Adrenal gland (tissue), 5 donors: ENCODE measurements around the gene PTPRD.

ENCODE experiments used
- CTCF ChIP-seq, 6 experiments: fragments of 450-650 bp in 4 of 6; fragments of 200-600 bp in 2 of 6; sonication (generic) in 1 of 6; IDR thresholded peaks; 1 replicate in 5 of 6; 2 replicates in 1 of 6; pipeline versions ENCODE4 v1.5.1 to v1.8.0; 2016 to 2021; ENCODE audit warnings: antibody characterized with exemption in 6 of 6, mild to moderate bottlenecking in 2 of 6, moderate library complexity in 1 of 6
- POLR2A ChIP-seq, 2 donors: fragments of 450-650 bp; IDR thresholded peaks; one replicate each; pipeline ENCODE4 v1.6.1; 2017; ENCODE audit warnings: antibody characterized with exemption in 2 of 2, mild to moderate bottlenecking in 2 of 2, moderate library complexity in 1 of 2
- donor health status: DM: no; HTN: no; CAD: no.

DNA sequence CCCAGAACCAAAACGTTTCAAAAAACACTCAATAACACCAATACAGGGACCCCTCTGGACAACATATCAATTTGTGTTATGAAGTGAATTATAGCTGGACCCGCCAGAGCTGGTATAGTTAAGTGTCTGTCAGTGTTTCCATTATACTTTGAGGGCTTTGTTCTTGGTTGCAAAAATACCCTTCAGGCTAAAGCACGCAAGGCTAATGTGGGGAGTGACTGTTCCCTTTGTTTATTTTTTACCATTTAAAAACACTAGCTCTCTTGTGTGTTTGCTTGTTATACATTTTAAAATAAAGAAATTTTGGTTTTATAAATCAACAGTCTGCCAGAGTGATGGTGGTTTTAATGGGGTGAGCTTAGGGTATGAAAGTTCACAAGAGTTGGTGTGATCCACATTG, 859.5 kb downstream of the PTPRD start:
- TF ChIP-seq CTCF (IDR thresholded peaks at IDR 0.05) (no peak), POLR2A (IDR thresholded peaks at IDR 0.05) (no peak)
